IgD-negative memory B cell (primary cell): ENCODE measurements around the gene SLC16A5. TPM values are rescaled to one million over a fixed set of nuclear protein-coding genes. Genes with fewer than 3 reads are reported as not detected.

Experiments used
- H3K27ac Mint-ChIP-seq, 3 donors: one replicate each; pipeline ENCODE4 v1.8.0; 2020 to 2022; ENCODE audit warnings: mild to moderate bottlenecking in 3 of 3, mixed read lengths in 3 of 3, moderate library complexity in 1 of 3
- H3K27me3 Mint-ChIP-seq: one replicate; pipeline ENCODE4 v1.8.0; 2021; ENCODE audit warnings: mixed read lengths
- H3K36me3 Mint-ChIP-seq: one replicate; pipeline ENCODE4 v1.8.0; 2020; ENCODE audit warnings: mild to moderate bottlenecking, mixed read lengths
- H3K4me1 Mint-ChIP-seq, 3 donors: one replicate each; pipeline ENCODE4 v1.8.0; 2020 to 2022; ENCODE audit warnings: mixed read lengths in 3 of 3, mild to moderate bottlenecking in 1 of 3
- H3K4me3 Mint-ChIP-seq, 4 donors: one replicate each; pipeline ENCODE4 v1.8.0; 2020 to 2022; ENCODE audit warnings: mild to moderate bottlenecking in 4 of 4, mixed read lengths in 4 of 4, moderate library complexity in 3 of 4
- H3K9me3 Mint-ChIP-seq, 3 donors: one replicate each; pipeline ENCODE4 v1.8.0; 2020 to 2021; ENCODE audit warnings: mixed read lengths in 3 of 3, mild to moderate bottlenecking in 1 of 3
- polyA plus RNA-seq: library from polyadenylated mRNA; unstranded; fragments of 300-500 nt; fragmentation: Illumina TruSeq; gene quantifications from one replicate; pipeline ENCODE4 v1.2.3, GENCODE V29; 2021

Gene SLC16A5
- polyA plus RNA-seq, 1 donor from 2014 or later, result 3.0 TPM

DNA sequence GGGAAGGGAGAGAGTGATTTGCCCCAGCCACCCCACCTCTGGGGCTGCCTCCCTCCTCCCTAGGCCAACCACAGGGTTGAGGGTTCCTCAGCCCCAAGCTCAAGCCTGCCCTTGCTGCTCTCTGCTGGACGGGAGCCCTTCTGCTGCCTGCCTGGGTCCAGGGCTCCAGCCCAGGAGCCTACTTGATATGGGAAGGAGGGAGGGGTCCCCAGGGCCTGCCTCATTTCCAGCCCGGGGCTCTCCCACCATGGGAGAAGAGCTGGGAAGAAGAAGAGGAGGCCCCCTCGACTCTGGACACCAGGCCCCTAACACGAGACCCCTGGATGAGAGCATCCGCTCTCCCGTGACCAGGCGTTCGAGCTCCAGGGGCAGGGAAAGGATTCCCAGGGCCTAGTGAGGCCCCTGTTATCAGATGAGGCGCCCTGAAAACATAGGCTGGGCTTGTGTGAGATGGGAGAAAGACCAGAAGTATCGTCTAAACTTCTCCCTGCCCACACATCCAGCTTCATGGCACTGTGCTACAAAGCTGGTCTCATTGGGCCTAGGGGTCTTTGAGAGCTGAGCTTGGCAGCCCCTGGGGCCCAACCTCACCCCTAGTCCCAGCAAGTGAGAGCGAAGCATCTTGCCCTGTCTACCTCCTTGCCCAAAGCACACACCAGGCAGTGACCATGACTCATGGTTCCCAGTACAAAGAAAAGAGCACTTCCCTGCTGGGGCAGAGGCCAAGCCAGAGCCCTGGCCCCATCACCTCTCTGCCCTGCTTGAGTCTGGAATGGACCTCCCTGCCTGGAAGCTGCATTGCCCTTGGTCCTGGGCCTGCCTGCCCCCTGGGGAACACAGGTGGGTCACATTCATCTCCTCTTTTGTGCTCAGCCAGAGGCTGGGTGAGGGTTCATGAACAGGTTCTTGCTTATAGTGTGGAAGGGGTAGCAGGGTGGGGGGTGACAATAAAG, 987 bp downstream of the SLC16A5 start:
- Mint-ChIP-seq H3K36me3 (no peaks in the 10 kb centered on the region), H3K27ac (peak overlapping the region in 2 of 3 donors; percentile 16 to 80), H3K27me3 (no peaks in the 10 kb centered on the region), H3K9me3 (no peaks in the 10 kb centered on the region), H3K4me1 (peaks cover 0 to 11% (median 7%) of the 10 kb centered on the region in 3 donors), H3K4me3 (peak overlapping the region; percentile 60 to 93 (median 86))

DNA sequence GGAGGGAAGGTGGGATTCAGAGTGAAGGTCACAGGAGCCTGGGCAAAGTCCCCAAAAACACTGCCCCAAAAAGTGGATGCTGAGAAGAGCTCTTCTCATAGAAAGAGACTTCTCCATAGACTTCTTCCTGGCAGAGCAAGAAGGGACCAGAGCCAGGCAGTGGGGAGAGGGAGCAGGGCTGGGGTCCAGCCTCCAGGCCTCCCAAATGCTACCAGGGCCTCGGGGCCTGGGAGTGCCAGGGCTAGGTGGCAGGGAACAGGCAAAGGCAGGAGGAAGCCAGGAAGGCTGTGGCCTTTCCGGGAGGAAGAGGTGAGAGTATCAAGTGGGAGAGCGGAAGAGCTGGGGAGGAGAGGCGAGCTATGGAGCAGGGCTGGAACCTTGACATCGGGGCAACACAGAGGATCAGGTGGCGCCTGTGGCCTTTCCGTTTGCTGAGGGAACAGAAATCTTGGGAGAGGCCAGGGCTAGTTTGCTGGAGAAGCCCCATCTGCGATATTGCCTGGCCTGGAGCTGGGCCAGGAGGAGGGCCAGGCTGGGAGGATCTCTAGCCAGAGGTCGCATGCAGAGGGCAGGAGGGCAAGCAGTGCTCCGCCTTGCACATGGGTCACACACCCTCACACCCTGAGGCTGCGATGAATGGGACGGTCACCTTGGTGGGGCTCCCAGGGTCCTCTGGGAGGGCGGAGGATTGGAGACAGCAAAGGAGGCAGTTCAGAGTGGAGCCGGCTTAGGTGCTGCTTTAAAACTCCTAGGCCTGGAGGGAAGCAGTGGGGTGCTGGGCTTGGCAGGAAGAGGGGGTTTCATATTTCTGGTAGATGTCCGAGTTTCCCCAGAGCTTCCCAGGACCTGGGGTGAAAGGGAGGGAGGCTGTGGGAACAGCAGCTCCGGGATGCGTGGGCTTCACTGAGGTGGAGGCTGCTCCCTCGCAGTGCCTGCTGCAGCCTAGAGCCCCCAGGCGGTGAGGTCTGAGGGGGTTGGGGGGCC, 3.4 kb downstream of the SLC16A5 start:
- no peaks in the 10 kb centered on the region for H3K9me3 Mint-ChIP-seq
- H3K4me1 Mint-ChIP-seq, result peaks cover 0 to 11% (median 5%) of the 10 kb centered on the region in 3 donors
- H3K27ac Mint-ChIP-seq, result no peak overlapping the region
- no peaks in the 10 kb centered on the region for H3K36me3 Mint-ChIP-seq
- no peaks in the 10 kb centered on the region for H3K27me3 Mint-ChIP-seq
- H3K4me3 Mint-ChIP-seq, result no peak overlapping the region

DNA sequence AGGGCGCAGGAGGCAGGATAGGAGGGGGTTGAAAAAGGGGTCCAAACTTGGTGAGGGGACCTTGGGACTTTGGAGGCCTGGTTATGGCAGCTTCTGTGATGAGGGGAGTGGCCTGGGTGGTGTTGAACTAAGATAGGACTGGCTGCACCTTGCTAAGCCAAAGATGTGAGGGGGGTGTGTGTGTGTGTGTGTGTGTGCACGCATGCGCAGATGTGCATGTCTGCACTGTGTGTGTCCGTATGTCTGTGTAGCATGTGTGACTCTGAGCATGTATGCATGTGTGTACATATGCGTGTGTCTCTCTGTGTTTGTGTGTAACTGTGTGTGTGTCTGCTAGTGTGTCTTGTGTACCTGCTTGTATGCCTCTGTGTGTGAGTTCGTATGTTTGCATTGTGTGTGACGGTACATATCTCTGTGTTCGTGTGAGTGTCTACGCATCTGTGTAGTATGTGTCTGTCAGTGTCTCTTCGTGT, 4.1 kb downstream of the SLC16A5 start:
- Mint-ChIP-seq H3K36me3 (no peaks in the 10 kb centered on the region), H3K9me3 (no peaks in the 10 kb centered on the region), H3K27ac (no peak overlapping the region), H3K4me3 (peak overlapping the region in 1 of 4 donors; percentile 6), H3K4me1 (peaks cover 0 to 9% (median 5%) of the 10 kb centered on the region in 3 donors), H3K27me3 (no peaks in the 10 kb centered on the region)

DNA sequence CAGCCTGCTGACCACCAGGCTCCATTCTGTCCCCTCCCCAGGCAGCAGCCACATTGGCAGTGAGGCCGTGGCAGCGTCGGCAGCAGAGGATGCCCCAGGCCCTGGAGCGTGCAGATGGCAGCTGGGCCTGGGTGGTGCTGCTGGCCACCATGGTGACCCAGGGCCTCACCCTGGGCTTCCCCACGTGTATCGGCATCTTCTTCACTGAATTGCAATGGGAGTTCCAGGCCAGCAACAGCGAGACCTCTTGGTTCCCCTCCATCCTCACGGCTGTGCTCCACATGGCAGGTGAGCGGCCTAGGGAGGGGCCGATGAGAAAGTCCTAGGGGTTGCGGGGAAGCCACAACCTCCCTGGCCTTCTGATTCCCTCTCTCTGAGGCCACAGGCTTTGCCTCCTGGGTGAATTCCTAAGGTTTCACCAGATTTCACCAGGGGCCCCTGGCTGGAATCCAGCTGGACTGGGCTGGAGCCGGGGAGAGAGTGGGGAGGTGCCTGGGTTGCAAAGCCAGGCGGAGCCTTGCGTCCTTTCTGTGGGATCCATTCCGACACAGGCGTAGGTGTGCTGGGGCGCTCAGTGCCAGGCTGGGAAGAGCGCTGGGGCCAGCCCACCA, 5.9 kb downstream of the SLC16A5 start:
- H3K4me1 Mint-ChIP-seq, result peaks cover 0 to 5% (median 5%) of the 10 kb centered on the region in 3 donors
- no peaks in the 10 kb centered on the region for H3K27me3 Mint-ChIP-seq
- no peak overlapping the region for H3K27ac Mint-ChIP-seq
- H3K36me3 Mint-ChIP-seq, result no peaks in the 10 kb centered on the region
- H3K4me3 Mint-ChIP-seq, result no peak overlapping the region
- H3K9me3 Mint-ChIP-seq, result no peaks in the 10 kb centered on the region

DNA sequence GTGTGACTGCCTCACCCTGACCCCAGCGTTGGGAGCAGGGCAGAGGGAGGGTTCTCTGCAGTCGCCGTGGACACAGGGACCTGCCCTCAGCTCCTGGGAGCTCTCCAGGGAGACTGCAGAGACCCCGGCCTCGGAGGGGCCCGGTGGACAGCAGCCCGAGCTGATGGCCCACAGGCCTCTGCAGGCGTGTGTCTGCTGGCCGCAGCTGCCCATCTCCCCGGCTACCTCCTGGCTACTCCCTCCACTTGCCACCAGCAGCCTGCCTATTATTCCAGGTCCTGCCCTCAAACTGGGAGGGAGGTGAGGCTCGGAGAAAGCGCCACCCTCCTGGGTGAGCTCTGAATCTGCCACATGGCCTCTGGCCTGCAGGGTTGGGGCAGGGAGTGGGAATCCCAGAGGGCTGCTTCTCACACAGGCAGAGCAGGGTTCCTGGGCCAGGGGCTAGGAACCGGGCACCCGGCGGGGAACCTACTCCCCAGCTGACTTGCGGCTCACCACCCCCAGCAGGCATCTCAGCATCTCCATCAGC, 7.2 kb downstream of the SLC16A5 start:
- Mint-ChIP-seq H3K27ac (no peak overlapping the region), H3K27me3 (no peaks in the 10 kb centered on the region), H3K9me3 (no peaks in the 10 kb centered on the region), H3K36me3 (no peaks in the 10 kb centered on the region), H3K4me1 (peaks cover 0 to 5% (median 0%) of the 10 kb centered on the region in 3 donors), H3K4me3 (no peak overlapping the region)

DNA sequence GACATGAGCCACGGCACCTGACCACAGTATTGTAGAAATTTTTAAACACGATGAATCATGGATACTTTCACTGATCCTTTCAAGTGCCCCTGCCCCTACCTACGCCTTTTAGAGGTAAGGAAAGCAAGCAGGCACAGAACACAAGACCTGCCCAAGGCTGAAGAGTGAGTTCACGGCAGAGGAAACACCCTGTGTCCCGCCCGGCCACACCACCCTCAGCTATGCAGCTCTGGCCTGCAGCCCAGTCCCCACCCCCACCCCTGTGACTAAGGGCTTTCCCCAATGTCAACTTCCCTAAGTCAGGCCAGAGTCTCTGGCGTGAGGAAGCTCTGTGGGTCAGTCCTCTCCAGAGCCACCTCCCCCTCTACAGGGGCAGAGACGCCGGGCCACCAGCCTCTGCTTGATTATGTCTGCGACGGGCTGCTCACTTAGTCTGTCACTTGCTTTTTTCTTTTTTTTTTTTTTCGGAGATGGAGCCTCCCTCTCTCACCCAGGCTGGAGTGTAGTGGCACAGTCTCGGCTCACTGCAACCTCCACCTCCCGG, 8.4 kb downstream of the SLC16A5 start:
- Mint-ChIP-seq H3K27me3 (no peaks in the 10 kb centered on the region), H3K36me3 (peaks cover 3% of the 10 kb centered on the region)

DNA sequence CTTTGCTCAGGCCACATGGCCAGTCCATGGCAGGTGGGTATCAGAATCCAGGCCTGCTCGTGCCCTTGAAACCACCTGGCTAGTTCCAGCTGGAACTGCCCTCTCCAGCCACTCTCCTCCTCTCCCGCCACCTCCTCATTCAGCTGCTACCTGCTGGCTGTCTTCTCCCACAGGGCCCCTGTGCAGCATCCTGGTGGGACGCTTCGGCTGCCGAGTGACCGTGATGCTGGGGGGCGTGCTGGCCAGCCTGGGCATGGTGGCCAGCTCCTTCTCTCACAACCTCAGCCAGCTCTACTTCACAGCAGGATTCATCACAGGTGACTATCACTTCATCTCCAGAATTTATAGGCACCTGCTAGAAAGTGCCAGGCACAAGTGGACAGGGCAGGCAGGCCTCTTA, 10.1 kb downstream of the SLC16A5 start:
- Mint-ChIP-seq H3K4me3 (no peak overlapping the region), H3K9me3 (no peaks in the 10 kb centered on the region), H3K36me3 (peaks cover 6% of the 10 kb centered on the region), H3K27ac (no peak overlapping the region), H3K4me1 (peaks cover 5 to 7% (median 7%) of the 10 kb centered on the region in 3 donors), H3K27me3 (no peaks in the 10 kb centered on the region)

More for the DNA sequence above, 8.4 kb downstream of the SLC16A5 start:
- Mint-ChIP-seq H3K9me3 (no peaks in the 10 kb centered on the region), H3K27ac (peak overlapping the region in 1 of 3 donors; percentile 59), H3K4me1 (peaks cover 0 to 5% (median 2%) of the 10 kb centered on the region in 3 donors), H3K4me3 (no peak overlapping the region)

DNA sequence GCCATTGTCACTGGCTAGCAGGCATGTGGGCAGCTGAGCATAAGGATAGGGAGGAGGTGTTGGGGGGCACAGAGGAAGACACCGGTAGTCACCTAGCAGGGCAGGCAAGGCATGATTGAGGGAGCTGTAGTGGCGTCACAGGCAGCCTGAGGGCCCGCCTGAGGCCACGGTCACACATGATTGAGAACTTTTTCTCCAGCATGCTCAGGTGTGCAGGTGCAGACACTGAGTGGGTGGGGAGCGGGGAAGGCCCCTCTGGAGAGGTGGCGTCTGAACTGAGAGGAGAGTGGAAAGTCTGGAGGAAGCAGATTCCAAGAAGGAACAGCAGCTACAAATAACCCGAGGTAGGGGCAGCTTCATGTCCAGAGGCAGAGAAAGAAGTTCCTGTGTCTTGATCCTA, 11.1 kb downstream of the SLC16A5 start:
- H3K27ac Mint-ChIP-seq, result no peak overlapping the region
- H3K27me3 Mint-ChIP-seq, result no peaks in the 10 kb centered on the region
- peaks cover 5 to 7% (median 7%) of the 10 kb centered on the region in 3 donors for H3K4me1 Mint-ChIP-seq
- H3K36me3 Mint-ChIP-seq, result peaks cover 6% of the 10 kb centered on the region
- H3K4me3 Mint-ChIP-seq, result peak overlapping the region in 1 of 4 donors; percentile 21
- no peaks in the 10 kb centered on the region for H3K9me3 Mint-ChIP-seq

DNA sequence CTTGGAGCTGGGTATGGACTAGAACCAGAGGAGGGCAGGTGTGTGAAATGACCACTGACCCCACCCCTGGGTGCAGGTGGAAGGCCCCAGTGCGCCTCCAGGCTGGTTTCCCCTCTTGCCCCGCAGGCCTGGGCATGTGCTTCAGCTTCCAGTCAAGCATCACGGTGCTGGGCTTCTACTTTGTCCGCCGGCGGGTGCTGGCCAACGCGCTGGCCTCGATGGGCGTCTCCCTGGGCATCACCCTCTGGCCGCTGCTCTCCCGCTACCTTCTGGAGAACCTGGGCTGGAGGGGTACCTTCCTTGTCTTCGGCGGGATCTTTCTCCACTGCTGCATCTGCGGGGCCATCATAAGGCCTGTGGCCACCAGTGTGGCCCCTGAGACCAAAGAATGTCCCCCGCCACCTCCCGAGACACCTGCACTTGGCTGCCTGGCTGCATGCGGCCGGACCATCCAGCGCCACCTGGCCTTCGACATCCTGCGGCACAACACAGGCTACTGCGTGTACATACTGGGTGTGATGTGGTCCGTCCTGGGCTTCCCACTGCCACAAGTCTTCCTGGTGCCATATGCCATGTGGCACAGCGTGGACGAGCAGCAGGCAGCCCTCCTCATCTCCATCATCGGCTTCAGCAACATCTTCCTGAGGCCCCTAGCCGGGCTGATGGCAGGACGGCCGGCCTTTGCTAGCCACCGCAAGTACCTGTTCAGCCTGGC, 12.3 kb downstream of the SLC16A5 start:
- H3K4me3 Mint-ChIP-seq, result no peak overlapping the region
- no peaks in the 10 kb centered on the region for H3K9me3 Mint-ChIP-seq
- H3K27ac Mint-ChIP-seq, result no peak overlapping the region
- H3K27me3 Mint-ChIP-seq, result no peaks in the 10 kb centered on the region
- peaks cover 5 to 7% (median 7%) of the 10 kb centered on the region in 3 donors for H3K4me1 Mint-ChIP-seq
- peaks cover 6% of the 10 kb centered on the region for H3K36me3 Mint-ChIP-seq

DNA sequence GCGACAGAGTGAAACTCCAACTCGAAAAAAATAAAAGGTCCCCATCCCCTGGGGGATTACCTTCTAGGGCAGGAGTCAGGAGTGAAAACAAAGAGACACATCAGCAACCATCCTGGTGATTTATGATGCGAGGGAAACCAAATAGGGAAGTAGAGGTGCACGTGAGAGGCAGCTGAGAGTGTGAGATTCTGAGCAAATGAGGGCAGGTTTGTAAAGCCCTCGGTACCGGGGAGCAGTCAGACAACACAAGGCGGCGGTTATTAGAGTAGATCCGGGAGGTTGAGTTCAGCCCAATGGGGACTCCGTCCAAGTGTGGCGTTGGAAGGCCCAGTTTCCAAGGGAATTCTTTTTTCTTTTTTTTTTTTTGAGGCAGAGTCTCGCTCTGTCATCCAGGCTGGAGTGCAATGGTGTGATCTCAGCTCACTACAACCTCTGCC, 14.6 kb downstream of the SLC16A5 start:
- no peaks in the 10 kb centered on the region for H3K9me3 Mint-ChIP-seq
- H3K27ac Mint-ChIP-seq, result peak overlapping the region; percentile 8 to 92 (median 36)
- H3K4me3 Mint-ChIP-seq, result peak overlapping the region in 3 of 4 donors; percentile 3 to 41 (median 32)
- H3K27me3 Mint-ChIP-seq, result peaks cover 2% of the 10 kb centered on the region
- peaks cover 8% of the 10 kb centered on the region for H3K36me3 Mint-ChIP-seq
- H3K4me1 Mint-ChIP-seq, result peaks cover 7 to 9% (median 7%) of the 10 kb centered on the region in 3 donors

DNA sequence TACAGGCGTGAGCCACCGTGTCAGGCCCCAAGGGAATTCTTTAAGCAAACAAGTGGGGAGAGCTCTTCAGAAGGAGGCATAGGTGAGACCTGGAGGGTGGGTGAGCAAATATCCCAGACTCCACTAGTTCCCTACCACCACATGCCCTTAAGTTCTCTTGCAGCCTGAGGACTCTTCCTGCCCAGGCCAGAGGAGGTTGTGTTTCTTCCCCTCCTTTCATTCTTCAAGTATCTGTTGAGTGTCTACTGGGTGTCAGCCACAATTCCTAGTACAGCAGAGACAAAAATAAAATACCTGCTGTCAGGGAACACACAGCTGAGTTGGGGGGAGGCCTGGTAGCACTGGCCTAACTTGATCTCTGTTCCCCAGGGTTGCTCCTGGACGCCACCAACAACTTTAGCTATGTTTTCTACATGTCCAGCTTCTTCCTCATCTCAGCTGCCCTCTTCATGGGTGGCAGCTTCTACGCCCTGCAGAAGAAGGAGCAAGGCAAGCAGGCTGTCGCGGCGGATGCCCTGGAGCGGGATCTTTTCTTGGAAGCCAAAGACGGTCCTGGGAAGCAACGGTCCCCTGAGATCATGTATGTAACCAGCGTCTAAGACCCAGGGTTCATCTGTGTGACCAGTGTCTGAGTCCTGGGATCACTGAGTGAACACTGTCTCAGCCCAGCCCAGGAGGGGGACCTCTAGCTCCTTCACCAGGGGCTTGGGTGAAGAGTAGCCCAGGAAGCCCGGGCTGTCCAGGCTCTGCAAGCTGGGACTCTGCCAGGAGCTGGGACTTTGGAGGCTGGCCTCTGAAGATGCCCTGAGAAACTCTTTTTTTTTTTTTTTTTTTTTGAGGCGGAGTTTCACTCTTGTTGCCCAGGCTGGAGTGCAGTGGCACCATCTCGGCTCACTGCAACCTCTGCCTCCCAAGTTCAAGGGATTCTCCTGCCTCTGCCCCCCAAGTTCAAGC, 16.1 kb downstream of the SLC16A5 start:
- Mint-ChIP-seq H3K4me3 (no peak overlapping the region), H3K4me1 (peaks cover 7 to 16% (median 11%) of the 10 kb centered on the region in 3 donors)

More for the DNA sequence above, 16.1 kb downstream of the SLC16A5 start:
- Mint-ChIP-seq H3K27ac (peak overlapping the region in 2 of 3 donors; percentile 76 to 90), H3K36me3 (peaks cover 8% of the 10 kb centered on the region), H3K9me3 (no peaks in the 10 kb centered on the region), H3K27me3 (peaks cover 4% of the 10 kb centered on the region)
